ENCODE measurements around the gene ARL3.

The ARL3 gene

GRCh38 chr10:102633287-102633686 lies 80.9 kb downstream of the ARL3 start:
- peak; percentile 27 for DNase-seq

DNA sequence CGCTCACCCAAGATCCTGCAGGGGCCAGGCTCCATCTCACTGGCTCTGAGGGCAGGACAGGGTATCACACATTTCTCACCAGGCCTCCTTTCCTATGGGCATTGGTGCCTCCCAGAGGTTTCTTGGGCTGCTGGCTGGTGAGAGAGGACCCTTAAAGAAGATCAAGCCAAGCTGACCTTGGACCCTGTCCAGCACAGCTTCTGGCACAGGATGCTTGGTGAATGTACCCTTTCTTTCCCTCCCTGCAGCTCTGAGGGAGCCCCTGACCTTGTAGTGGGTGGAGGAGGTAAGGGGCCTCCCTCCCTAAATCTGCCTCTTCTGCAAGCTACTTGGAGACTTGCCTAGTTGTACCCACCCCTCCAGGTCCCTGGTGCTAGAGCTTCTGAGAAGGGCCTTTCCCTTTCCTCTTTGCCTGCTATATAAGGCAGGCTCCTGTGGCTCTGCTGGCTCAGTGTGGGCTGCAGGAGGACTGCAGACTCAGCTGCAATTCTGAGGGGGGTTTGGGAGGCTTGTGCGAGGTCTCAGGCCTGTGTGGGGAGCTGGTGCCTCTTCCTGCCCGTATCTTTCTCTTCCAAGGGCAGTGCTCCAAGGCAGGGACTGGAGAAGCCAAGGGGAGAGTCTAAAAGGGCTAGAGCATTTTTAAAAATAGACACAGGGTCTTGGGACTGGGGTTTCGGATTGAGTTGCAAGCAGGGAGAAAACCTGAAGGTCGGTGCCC lies 81.6 kb downstream of the ARL3 start:
- no peak for DNase-seq

DNA sequence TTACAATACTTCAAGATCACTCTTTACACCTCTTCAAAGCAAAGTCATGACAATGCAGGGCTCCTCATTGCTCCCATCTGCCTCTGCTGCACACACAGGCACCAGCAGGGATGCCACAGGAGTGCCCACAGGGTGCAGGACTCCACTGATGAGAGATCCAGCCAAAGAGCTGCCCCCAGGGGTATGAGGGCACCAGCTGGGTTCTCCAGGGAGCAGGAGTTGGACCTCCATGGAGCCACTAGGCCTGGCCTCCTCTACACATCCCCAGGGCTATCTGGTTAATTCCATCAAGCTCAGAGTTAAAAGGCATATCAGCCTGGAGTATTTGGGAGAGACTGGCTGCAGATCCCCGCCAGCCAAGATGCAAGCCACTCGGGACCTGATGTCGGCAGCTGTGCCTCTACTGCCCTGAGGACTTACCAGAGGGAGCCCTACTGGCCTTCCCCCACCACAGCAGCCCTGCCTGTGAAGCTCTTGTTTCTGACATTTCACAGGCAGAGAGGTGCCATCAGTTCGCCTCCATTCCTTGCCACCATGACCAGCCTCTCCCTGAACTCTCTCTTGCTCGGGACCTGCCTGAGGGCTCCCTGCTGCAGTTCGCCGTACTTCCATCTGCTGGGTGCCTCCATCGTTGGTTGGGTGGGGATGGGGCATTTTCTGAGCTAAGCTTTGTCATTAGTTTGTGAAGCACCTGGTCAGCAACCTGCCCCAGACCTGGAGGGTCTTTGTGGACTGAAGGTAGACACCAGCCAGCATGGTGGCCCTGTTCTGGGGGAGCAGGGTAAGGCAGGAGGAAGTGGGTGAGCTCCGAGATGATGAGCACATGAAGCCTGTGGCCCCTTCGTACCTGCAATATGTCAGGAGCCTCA lies 82.4 kb downstream of the ARL3 start:
- DNase-seq = no peak

DNA sequence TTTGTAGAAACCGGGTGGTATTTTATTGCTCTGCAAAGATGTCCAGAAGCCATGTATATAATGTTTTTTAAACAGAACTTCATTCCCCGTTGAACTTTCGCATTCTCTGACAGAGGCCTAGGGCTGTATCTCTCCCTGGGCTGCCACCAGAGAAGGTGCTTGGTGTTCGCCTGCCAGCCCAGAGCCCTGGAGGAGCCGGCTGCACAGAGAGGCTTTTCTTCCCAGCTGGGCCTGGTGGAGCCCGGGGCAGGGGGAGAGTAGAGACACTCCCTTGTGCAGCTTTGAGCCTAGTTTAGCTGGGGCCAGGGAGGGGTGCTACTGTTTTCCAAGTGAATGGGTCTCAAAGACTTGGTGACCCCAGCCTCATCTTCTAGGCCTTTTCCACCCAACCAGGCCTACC lies 83.5 kb downstream of the ARL3 start:
- DNase-seq = no peak

- no peak for DNase-seq
These were observed 84.3 kb downstream of the ARL3 start for GRCh38 chr10:102629661-102630614.

DNA sequence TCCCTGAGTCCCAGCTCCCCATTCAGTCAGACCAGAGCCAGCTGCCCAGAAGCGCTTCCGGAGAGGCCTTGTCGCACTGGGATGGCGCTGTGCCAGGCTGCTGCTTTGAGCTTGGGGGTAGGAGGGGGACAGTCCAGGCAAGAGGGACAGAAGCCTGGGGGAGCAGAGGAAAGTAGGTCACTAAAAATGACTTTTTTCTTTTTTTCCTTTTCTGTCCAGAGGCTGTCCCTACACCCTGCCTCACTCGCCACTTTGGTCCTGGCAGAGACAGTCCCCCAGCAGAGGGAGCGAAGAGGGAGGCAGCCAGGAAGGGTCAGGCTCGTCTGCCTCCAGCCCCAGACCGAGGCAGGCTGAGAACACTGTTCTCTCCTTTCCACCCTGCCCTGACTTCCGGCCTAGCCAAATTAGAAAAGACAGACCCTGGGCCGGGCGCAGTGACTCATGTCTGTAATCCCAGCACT lies 85.7 kb downstream of the ARL3 start:
- DNase-seq = no peak

GRCh38 chr10:102627736-102628293 lies 86.4 kb downstream of the ARL3 start:
- no peak for DNase-seq

DNA sequence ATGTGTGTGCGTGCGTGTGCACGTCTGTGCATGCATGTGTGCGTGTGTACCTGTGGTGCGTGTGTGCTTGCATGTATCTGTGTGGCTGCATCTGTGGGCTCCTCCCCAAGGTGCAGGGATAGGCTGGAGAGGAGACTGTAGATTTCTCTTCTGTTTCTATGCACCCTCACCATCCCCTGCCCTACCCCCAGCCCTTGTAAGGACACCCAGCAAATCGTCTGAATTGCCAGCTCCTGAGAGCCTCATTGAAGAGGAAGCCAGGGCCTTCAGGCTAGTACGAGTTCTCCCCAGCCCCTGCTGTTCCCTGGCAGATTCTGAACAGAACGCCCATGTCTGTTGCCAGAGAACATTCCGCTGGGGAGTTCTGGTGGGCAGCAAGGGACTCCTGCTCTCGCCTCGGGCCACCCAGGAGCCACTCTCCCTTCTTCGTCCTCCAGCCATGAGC lies 86.9 kb downstream of the ARL3 start:
- DNase-seq = no peak

DNA sequence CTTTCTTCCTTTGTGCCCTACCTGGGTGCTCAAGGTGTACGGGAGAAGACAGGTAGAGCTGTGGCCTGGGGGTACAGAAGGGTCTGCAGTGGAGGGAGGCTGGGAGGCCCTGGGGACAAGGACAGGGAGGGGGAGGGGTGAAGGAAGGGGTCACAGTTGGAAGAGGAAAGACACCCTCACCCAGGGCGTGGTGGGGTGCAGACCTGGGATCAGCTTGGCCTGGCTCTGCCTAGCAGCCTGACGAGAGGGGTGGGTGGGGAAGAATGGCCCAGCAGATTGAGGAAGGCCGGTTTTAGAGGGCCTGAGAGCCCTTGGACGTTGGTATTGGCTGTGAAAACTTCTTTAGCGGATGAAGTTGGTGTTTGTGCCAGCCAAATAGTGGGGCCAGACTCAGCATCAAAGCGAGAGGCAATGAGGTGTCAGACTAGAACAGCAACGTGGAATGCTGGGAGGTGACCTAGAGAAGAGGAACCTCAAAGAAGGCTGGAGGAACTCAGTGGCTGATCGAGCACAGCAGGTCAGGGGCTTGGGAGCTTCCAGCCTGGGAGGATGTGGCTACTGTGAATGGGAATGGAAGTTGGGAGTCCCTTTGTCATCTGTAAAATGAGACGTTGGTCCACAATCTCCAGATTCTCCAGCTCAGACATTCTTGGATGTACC lies 88.0 kb downstream of the ARL3 start:
- no peak for DNase-seq

- no peak for DNase-seq
These were observed 89.2 kb downstream of the ARL3 start for GRCh38 chr10:102624751-102625645.

DNA sequence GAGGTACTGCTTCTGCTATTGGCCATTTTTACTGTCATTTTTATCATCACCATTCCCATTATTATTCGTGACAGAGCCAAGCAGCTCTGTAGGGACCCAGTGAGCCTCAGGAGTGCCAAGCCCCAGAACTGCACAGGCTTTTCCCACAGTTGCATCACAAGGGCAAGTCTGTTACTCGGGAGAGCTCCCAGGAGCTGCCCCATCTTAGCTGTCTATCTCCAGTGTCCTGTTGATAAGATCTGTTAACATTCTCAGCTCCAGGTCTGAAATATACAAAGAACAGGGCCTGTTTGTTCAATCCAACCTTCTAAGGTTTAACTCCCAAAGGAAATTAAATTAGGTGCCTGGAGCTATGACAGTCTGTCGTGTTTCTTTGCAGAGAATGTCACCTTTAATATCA lies 90.1 kb downstream of the ARL3 start:
- no peak for DNase-seq
